ENCODE results near the gene FBXW11.

Gene FBXW11

DNA sequence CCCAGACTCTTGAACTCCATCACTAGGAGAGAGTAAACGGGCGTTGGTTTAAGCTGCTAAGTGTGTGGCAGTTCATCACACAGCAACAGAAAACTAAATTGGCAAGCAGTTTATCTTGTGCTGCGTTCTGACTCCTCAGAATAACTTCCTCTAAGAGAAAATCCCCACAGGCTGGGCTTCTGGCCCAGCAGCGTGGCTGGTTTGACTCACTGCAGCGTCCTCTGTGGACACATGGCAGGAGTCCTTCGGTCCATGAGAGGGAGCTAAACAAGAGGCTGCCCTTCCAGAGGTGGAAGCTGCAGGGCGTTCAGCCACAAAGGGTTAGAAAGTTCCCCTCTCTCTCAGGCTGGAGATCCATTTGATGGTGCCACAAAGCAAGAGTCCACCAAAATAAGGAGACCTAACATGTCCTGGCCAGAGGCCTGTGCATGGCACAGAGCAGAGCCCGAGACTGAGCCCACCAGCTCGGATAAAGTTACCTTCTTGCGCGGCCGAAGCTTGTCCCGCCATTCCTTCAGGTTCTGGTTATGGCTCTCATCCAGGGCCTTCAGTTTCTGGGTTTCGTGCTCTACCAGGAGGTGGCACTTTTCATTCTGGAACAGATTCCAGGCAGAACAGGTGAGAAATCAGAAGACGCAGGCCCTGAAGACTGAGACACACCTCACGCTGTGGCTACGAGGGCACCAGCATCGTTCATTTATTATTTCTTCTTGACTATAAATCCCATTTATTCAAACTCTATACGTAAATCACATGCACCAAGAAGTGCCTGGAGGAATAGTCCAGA, 46.2 kb upstream of the FBXW11 start:
- Histone ChIP-seq H4K20me1 (ENCODE audit: insufficient read depth) (no peaks in the 10 kb centered on the region), H3K79me2 (ENCODE audit: insufficient read depth, low read depth) (no peaks in the 10 kb centered on the region), H3K27me3 (ENCODE audit: insufficient read depth, low read depth) (no peaks in the 10 kb centered on the region), H3K36me3 (ENCODE audit: insufficient read depth) (no peaks in the 10 kb centered on the region), H3K9ac (no peak overlapping the region), H2AFZ (ENCODE audit: low read depth) (no peak overlapping the region), H3K4me3 (IDR thresholded peaks at IDR 0.05; ENCODE audit: insufficient read depth, low read depth, low read length) (no peak overlapping the region), H3K4me2 (no peak overlapping the region), H3K4me1 (ENCODE audit: low read depth, poor library complexity, severe bottlenecking) (no peaks in the 10 kb centered on the region), H3K27ac (no peak overlapping the region)
- TF ChIP-seq, protein P1, sequence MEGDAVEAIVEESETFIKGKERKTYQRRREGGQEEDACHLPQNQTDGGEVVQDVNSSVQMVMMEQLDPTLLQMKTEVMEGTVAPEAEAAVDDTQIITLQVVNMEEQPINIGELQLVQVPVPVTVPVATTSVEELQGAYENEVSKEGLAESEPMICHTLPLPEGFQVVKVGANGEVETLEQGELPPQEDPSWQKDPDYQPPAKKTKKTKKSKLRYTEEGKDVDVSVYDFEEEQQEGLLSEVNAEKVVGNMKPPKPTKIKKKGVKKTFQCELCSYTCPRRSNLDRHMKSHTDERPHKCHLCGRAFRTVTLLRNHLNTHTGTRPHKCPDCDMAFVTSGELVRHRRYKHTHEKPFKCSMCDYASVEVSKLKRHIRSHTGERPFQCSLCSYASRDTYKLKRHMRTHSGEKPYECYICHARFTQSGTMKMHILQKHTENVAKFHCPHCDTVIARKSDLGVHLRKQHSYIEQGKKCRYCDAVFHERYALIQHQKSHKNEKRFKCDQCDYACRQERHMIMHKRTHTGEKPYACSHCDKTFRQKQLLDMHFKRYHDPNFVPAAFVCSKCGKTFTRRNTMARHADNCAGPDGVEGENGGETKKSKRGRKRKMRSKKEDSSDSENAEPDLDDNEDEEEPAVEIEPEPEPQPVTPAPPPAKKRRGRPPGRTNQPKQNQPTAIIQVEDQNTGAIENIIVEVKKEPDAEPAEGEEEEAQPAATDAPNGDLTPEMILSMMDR (conservative IDR thresholded peaks at IDR 0.05; ENCODE audit: low read depth, low read length), result no peak

DNA sequence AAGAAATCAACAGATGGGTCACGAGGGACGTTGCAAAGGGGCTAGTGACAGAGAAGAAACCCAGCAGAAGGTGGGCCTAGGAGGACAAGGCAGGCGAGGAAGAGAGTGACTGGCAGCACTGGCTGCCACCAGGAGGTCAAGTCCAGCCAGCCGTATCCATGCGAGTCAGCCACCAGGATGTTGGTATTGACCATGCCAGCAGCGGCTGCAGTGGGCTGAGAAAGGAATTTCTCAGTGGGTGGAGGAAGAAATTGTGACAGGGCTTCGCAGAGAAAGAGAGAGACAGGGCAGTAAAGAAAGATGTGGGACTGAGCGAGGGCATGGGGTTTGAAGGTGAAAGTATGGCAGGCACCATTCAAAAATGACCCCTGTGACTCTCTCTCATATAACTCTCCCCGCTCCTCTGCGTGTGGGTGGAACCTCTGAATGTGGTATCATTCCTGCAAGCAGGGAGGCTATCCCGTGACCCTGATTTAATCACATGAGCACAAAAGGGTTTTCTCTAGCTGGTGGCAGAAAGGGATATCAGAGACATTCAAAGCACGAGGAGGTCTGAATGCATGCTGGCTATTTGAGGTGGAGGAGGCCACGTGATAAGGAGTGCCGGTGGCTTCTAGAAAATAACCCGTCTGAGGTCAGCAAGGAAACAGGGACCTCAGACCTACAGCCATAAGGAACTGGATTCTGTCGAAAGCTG, 45.4 kb upstream of the FBXW11 start:
- H4K20me1 ChIP-seq (ENCODE audit: insufficient read depth), result no peaks in the 10 kb centered on the region
- no peak overlapping the region for H3K4me2 ChIP-seq
- H3K27ac ChIP-seq, result no peak overlapping the region
- no peak overlapping the region for H2AFZ ChIP-seq (ENCODE audit: low read depth)
- H3K9ac ChIP-seq, result no peak overlapping the region
- H3K79me2 ChIP-seq (ENCODE audit: insufficient read depth, low read depth), result no peaks in the 10 kb centered on the region
- TF ChIP-seq, protein P1 (conservative IDR thresholded peaks at IDR 0.05; ENCODE audit: low read depth, low read length), result no peak
- H3K4me3 ChIP-seq (IDR thresholded peaks at IDR 0.05; ENCODE audit: insufficient read depth, low read depth, low read length), result no peak overlapping the region
- H3K27me3 ChIP-seq (ENCODE audit: insufficient read depth, low read depth), result no peaks in the 10 kb centered on the region
- H3K36me3 ChIP-seq (ENCODE audit: insufficient read depth), result no peaks in the 10 kb centered on the region
- no peaks in the 10 kb centered on the region for H3K4me1 ChIP-seq (ENCODE audit: low read depth, poor library complexity, severe bottlenecking)

DNA sequence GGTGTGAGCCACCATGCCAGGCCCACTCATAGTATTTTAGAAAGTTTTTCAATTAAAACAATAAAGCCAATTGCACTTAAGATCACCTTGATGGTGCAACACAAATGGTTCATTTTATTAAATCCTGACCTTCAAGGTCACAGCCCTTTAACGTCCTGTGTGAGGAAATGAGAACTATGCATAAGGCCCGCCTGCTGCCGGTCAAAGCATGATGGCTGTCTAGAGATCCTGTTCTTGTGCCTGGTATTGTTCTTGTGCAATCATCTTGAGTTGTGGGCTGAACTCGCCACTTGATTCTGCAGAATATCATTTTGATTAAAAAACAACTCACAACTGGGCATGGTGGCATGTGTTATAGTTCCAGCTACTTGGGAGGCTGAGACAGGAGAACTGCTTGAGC, 43.6 kb upstream of the FBXW11 start:
- Histone ChIP-seq H4K20me1 (ENCODE audit: insufficient read depth) (no peaks in the 10 kb centered on the region), H3K4me2 (no peak overlapping the region), H2AFZ (ENCODE audit: low read depth) (no peak overlapping the region), H3K4me1 (ENCODE audit: low read depth, poor library complexity, severe bottlenecking) (no peaks in the 10 kb centered on the region), H3K36me3 (ENCODE audit: insufficient read depth) (no peaks in the 10 kb centered on the region), H3K79me2 (ENCODE audit: insufficient read depth, low read depth) (no peaks in the 10 kb centered on the region), H3K27ac (no peak overlapping the region), H3K27me3 (ENCODE audit: insufficient read depth, low read depth) (no peaks in the 10 kb centered on the region), H3K9ac (no peak overlapping the region), H3K4me3 (IDR thresholded peaks at IDR 0.05; ENCODE audit: insufficient read depth, low read depth, low read length) (no peak overlapping the region)
- TF ChIP-seq, protein P1 (conservative IDR thresholded peaks at IDR 0.05; ENCODE audit: low read depth, low read length), result no peak

DNA sequence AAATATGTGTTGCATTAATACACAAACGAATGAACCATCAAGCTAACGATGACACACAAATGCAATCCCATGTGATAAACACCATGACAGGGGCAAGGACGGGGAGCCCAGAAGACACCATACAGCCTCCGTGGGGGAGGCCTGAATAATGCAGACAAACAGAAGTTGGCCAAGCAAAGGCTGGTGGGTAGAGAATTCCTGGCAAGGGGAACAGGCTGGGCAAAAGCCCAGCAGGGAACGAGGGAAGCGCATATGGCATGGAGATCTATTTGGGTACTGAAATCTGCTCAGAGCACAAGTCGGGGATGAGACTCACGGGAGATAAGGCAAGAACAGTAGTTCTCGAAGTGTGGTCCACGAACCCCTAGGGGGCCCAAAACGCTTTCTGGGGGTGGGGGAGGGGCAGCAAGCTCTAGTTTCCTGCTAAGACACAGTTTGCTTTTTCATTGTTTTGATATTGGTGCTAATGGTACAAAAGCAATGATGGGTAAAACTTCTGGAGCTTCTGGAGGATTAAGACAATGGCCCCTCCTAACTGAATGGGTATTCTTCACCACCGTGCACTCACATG, 42.9 kb upstream of the FBXW11 start:
- Histone ChIP-seq H3K27ac (no peak overlapping the region), H3K4me1 (ENCODE audit: low read depth, poor library complexity, severe bottlenecking) (no peaks in the 10 kb centered on the region), H3K4me3 (IDR thresholded peaks at IDR 0.05; ENCODE audit: insufficient read depth, low read depth, low read length) (no peak overlapping the region), H4K20me1 (ENCODE audit: insufficient read depth) (no peaks in the 10 kb centered on the region), H3K4me2 (no peak overlapping the region), H3K27me3 (ENCODE audit: insufficient read depth, low read depth) (no peaks in the 10 kb centered on the region), H3K36me3 (ENCODE audit: insufficient read depth) (no peaks in the 10 kb centered on the region), H3K9ac (no peak overlapping the region), H2AFZ (ENCODE audit: low read depth) (no peak overlapping the region), H3K79me2 (ENCODE audit: insufficient read depth, low read depth) (no peaks in the 10 kb centered on the region)
- TF ChIP-seq, protein P1 (conservative IDR thresholded peaks at IDR 0.05; ENCODE audit: low read depth, low read length), result no peak

Measured in KMS-11 (cell line).